OCI-LY7 (cell line): Measurements from ENCODE around the gene TAB2. TPM values are rescaled to one million over a fixed set of nuclear protein-coding genes. Genes with fewer than 3 reads are reported as not detected.

ENCODE experiments used
- BruUV-seq: library from RNA; stranded (reverse); fragments of 400-500 nt; replicated peaks from 2 replicates; lab custom pipeline; 2021; lab: Mats Ljungman, UMichigan
- CTCF ChIA-PET: fragments of 300-600 bp; sonication (Branson Sonifier 250); formaldehyde crosslinking; loops from one replicate; lab custom pipeline; 2022; ENCODE audit warnings: antibody characterized with exemption; ENCODE audit not compliant: unreplicated experiment; lab: Charles Lee
- POLR2A ChIA-PET: fragments of 300-600 bp; sonication (Branson Sonifier 250); formaldehyde crosslinking; loops from one replicate; lab custom pipeline; 2022; ENCODE audit warnings: antibody characterized with exemption; lab: Charles Lee
- DNase-seq: peaks from one replicate; pipeline ENCODE4 v3.0.0-alpha.2; 2015; ENCODE audit warnings: low spot score
- H2AFZ ChIP-seq: fragments of 200-600 bp; sonication (generic), shearing (Covaris generic); 2 replicates; pipeline ENCODE4 v1.6.1; 2014; ENCODE audit warnings: mild to moderate bottlenecking, antibody characterized with exemption, low read length, moderate library complexity
- H3K27ac ChIP-seq: fragments of 200-600 bp; sonication (generic); 2 replicates; pipeline ENCODE4 v1.5.1; 2014; ENCODE audit warnings: mixed run types, low read depth, mild to moderate bottlenecking, moderate library complexity, low read length, inconsistent platforms; ENCODE audit not compliant: poor library complexity, severe bottlenecking
- H3K36me3 ChIP-seq: fragments of 200-600 bp; sonication (generic); 2 replicates; pipeline ENCODE4 v1.6.1; 2014; ENCODE audit warnings: mild to moderate bottlenecking, antibody characterized with exemption, low read length, moderate library complexity, mixed read lengths; ENCODE audit not compliant: insufficient read depth
- H3K4me1 ChIP-seq: fragments of 200-600 bp; sonication (generic); 2 replicates; pipeline ENCODE4 v1.5.1; 2014; ENCODE audit warnings: mild to moderate bottlenecking, low read length; ENCODE audit not compliant: insufficient read depth, poor library complexity, severe bottlenecking
- H3K4me2 ChIP-seq: fragments of 200-600 bp; sonication (generic); 2 replicates; pipeline ENCODE4 v1.6.1; 2014; ENCODE audit warnings: mild to moderate bottlenecking, low read length
- H3K4me3 ChIP-seq: fragments of 200-600 bp; sonication (generic); 2 replicates; pipeline ENCODE4 v1.5.1; 2014; ENCODE audit warnings: mild to moderate bottlenecking, low read depth, low read length; ENCODE audit not compliant: poor library complexity, severe bottlenecking
- H3K79me2 ChIP-seq: fragments of 200-600 bp; sonication (generic); 2 replicates; pipeline ENCODE4 v1.6.1; 2016; ENCODE audit warnings: low read depth, mild to moderate bottlenecking, low read length, moderate library complexity, mixed read lengths; ENCODE audit not compliant: insufficient read depth
- H3K9me2 ChIP-seq: fragments of 200-600 bp; sonication (generic); 2 replicates; pipeline ENCODE4 v1.6.1; 2016; ENCODE audit warnings: mild to moderate bottlenecking, low read length, mixed read lengths; ENCODE audit not compliant: insufficient read depth
- H3K9me3 ChIP-seq: fragments of 200-600 bp; sonication (generic); 2 replicates; pipeline ENCODE4 v1.6.1; 2014; ENCODE audit warnings: mild to moderate bottlenecking, mixed run types, low read length, mixed read lengths
- H4K20me1 ChIP-seq: fragments of 200-600 bp; sonication (generic); 2 replicates; pipeline ENCODE4 v1.6.1; 2014; ENCODE audit warnings: mild to moderate bottlenecking, antibody characterized with exemption, low read length, moderate library complexity, mixed read lengths; ENCODE audit not compliant: insufficient read depth
- CTCF ChIP-seq: fragments of 200-600 bp; sonication (generic); conservative IDR thresholded peaks from 2 replicates; pipeline ENCODE4 v1.5.1; 2014; ENCODE audit warnings: mild to moderate bottlenecking, antibody characterized with exemption, low read length, moderate library complexity, mixed read lengths
- EZH2phosphoT487 ChIP-seq: fragments of 200-600 bp; sonication (generic); IDR thresholded peaks from 2 replicates; pipeline ENCODE4 v1.6.1; 2018; ENCODE audit warnings: low read depth, borderline replicate concordance, mild to moderate bottlenecking, mixed run types, antibody characterized with exemption, low read length, moderate library complexity, mixed read lengths
- intact Hi-C: fragments of 100-400 bp; cut with micrococcal nuclease; formaldehyde crosslinking; loops from one replicate; pipeline ENCODE4 v1.10.0; 2022; ENCODE audit not compliant: unreplicated experiment
- total RNA-seq, 2 experiments: library from RNA; depleted of rRNA in 1 of 2; stranded (reverse); fragments of >200 nt in 1 of 2; shearing (Covaris generic) in 1 of 2; gene quantifications; 2 replicates each; pipeline ENCODE4 v1.2.3, GENCODE V29; 2014 to 2022

Gene TAB2
- total RNA-seq, 2 experiments from 2014 or later: 17.3 to 35.8 TPM

- intact Hi-C loops: no loop called here
- Histone ChIP-seq H2AFZ (no peak overlapping the region), H3K4me3 (no peak overlapping the region), H3K79me2 (no peaks in the 10 kb centered on the region), H3K36me3 (no peaks in the 10 kb centered on the region), H3K27ac (no peak overlapping the region), H4K20me1 (no peaks in the 10 kb centered on the region), H3K9me3 (no peaks in the 10 kb centered on the region), H3K9me2 (no peaks in the 10 kb centered on the region), H3K4me2 (no peak overlapping the region), H3K4me1 (no peaks in the 10 kb centered on the region)
- no peak for TF ChIP-seq EZH2phosphoT487
- no peak for TF ChIP-seq CTCF
- BruUV-seq: no TSS peak
- ChIA-PET POLR2A (no interaction called here), CTCF (no interaction called here)
- no peak for DNase-seq
Measured at GRCh38 chr6:149278997-149279396, 38.5 kb upstream of the TAB2 start.

GRCh38 chr6:149284904-149285303 lies 32.6 kb upstream of the TAB2 start:
- H3K9me3 ChIP-seq: no peaks in the 10 kb centered on the region
- no peak overlapping the region for H2AFZ ChIP-seq
- no peaks in the 10 kb centered on the region for H3K36me3 ChIP-seq
- ChIA-PET POLR2A (no interaction called here), CTCF (no interaction called here)
- no TSS peak for BruUV-seq
- TF ChIP-seq CTCF (no peak), EZH2phosphoT487 (no peak)
- no peaks in the 10 kb centered on the region for H3K79me2 ChIP-seq
- no peak overlapping the region for H3K4me2 ChIP-seq
- no peaks in the 10 kb centered on the region for H4K20me1 ChIP-seq
- no peak overlapping the region for H3K4me3 ChIP-seq
- DNase-seq: no peak
- H3K9me2 ChIP-seq: no peaks in the 10 kb centered on the region
- no peak overlapping the region for H3K27ac ChIP-seq
- H3K4me1 ChIP-seq: no peaks in the 10 kb centered on the region
- intact Hi-C loops: no loop called here

GRCh38 chr6:149285626-149286025 lies 31.9 kb upstream of the TAB2 start:
- no peaks in the 10 kb centered on the region for H3K36me3 ChIP-seq
- no peaks in the 10 kb centered on the region for H3K9me3 ChIP-seq
- no peaks in the 10 kb centered on the region for H3K9me2 ChIP-seq
- POLR2A ChIA-PET: no interaction called here
- CTCF ChIA-PET: no interaction called here
- no peaks in the 10 kb centered on the region for H3K79me2 ChIP-seq
- no peak overlapping the region for H2AFZ ChIP-seq
- no peak for DNase-seq
- no peaks in the 10 kb centered on the region for H4K20me1 ChIP-seq
- no peak overlapping the region for H3K27ac ChIP-seq
- no peaks in the 10 kb centered on the region for H3K4me1 ChIP-seq
- no peak overlapping the region for H3K4me2 ChIP-seq
- H3K4me3 ChIP-seq: no peak overlapping the region
- TF ChIP-seq EZH2phosphoT487 (no peak), CTCF (no peak)
- no TSS peak for BruUV-seq
- intact Hi-C loops: no loop called here
